Endothelial cell (in vitro differentiated cells): ENCODE results near the gene MLEC. TPM values are rescaled to one million over a fixed set of nuclear protein-coding genes. Genes with fewer than 3 reads are reported as not detected.
A peak's percentile ranks its signal among the peaks of the same experiment; 100 is the strongest.

Experiments used
- DNase-seq: peaks from one replicate; pipeline ENCODE4 v3.0.0; 2021; ENCODE audit warnings: low spot score
- H3K27ac Mint-ChIP-seq: one replicate; pipeline ENCODE4 v1.8.0; 2021; ENCODE audit warnings: mixed read lengths, inconsistent platforms; ENCODE audit not compliant: unreplicated experiment
- H3K27me3 Mint-ChIP-seq: one replicate; pipeline ENCODE4 v1.8.0; 2021; ENCODE audit warnings: mild to moderate bottlenecking, moderate library complexity, mixed read lengths, inconsistent platforms; ENCODE audit not compliant: unreplicated experiment
- H3K36me3 Mint-ChIP-seq: one replicate; pipeline ENCODE4 v1.8.0; 2021; ENCODE audit warnings: mild to moderate bottlenecking, low read depth, mixed read lengths, inconsistent platforms; ENCODE audit not compliant: unreplicated experiment
- H3K4me1 Mint-ChIP-seq: one replicate; pipeline ENCODE4 v1.8.0; 2021; ENCODE audit warnings: mild to moderate bottlenecking, mixed read lengths, inconsistent platforms; ENCODE audit not compliant: unreplicated experiment
- H3K4me3 Mint-ChIP-seq: one replicate; pipeline ENCODE4 v1.8.0; 2021; ENCODE audit warnings: mild to moderate bottlenecking, mixed read lengths, inconsistent platforms; ENCODE audit not compliant: unreplicated experiment
- H3K9me3 Mint-ChIP-seq: one replicate; pipeline ENCODE4 v1.8.0; 2021; ENCODE audit warnings: mixed read lengths, inconsistent platforms; ENCODE audit not compliant: unreplicated experiment
- CTCF ChIP-seq: fragments of 200-600 bp; sonication (generic); IDR thresholded peaks from one replicate; pipeline ENCODE4 v1.5.0; 2021; ENCODE audit warnings: antibody characterized with exemption; ENCODE audit not compliant: unreplicated experiment
- total RNA-seq: library from RNA; stranded (reverse); fragmentation: NEBNext Ultra II Directional; extraction: Animal tissue kit (Norgen Biotek cat#: 25700); gene quantifications from one replicate; pipeline ENCODE4 v1.2.1, GENCODE V29; 2021; ENCODE audit not compliant: unreplicated experiment

The MLEC gene
- total RNA-seq, 1 donor from 2014 or later = 124 TPM

GRCh38 chr12:120712610-120713009 is 25.7 kb downstream of the MLEC start:
- H3K4me1 Mint-ChIP-seq = peaks cover 15% of the 10 kb centered on the region
- H3K9me3 Mint-ChIP-seq = no peaks in the 10 kb centered on the region
- peaks cover 13% of the 10 kb centered on the region for H3K36me3 Mint-ChIP-seq
- no peak overlapping the region for H3K4me3 Mint-ChIP-seq
- no peak for TF ChIP-seq CTCF
- no peak for DNase-seq
- peaks cover 12% of the 10 kb centered on the region for H3K27me3 Mint-ChIP-seq
- no peak overlapping the region for H3K27ac Mint-ChIP-seq

DNA sequence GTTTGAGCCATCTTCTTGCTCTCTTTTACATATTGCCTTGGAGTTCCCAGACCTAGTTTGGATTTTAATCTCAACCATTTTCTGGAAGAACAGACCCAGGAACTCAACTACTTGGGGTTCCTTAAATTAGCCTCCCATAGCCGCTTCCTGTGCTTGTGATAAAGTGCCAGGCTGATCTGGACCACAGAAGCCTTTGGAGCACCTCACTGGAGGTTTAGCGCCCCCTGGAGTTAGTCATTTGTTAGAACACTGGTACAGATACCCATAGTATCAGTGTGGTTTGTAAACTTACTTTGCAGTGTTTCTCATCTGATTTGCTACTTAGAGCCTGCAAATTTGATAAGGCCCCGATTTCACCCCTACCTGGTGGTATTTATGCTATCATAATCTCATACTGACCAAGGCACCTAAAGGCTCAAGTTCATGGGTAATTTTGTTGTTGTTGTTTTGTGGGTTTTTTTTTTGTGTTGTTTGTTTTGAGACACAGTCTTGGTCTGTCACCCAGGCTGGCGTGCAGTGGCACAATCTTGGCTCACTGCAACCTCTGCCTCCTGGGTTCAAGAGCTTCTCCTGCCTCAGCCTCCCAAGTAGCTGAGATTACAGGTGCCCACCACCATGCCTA is 27.0 kb downstream of the MLEC start:
- DNase-seq = peak; percentile 77
- Mint-ChIP-seq H3K4me1 (peaks cover 17% of the 10 kb centered on the region), H3K27ac (no peak overlapping the region), H3K36me3 (peaks cover 21% of the 10 kb centered on the region), H3K9me3 (no peaks in the 10 kb centered on the region), H3K4me3 (no peak overlapping the region), H3K27me3 (peaks cover 12% of the 10 kb centered on the region)
- peak; percentile 82 for TF ChIP-seq CTCF

DNA sequence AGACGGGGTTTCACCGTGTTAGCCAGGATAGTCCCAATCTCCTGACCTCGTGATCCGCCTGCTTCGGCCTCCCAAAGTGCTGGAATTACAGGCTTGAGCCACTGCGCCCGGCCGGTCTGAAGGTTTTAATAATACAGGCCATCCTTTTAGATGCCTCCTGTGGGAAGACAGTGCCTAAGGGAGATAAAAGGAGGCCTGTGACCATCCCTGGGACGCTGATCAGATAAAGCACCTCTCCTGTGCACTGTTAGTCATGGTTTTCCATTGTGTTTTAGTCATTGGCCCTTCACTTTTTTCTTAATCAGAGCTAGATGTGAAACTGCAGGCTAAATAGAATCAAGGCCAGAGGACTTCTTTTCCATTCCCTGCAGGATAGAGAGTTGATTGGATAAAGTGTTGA is 31.1 kb downstream of the MLEC start:
- H3K36me3 Mint-ChIP-seq = peaks cover 56% of the 10 kb centered on the region
- peaks cover 5% of the 10 kb centered on the region for H3K27me3 Mint-ChIP-seq
- TF ChIP-seq CTCF = no peak
- H3K27ac Mint-ChIP-seq = no peak overlapping the region
- DNase-seq = no peak
- peak overlapping the region; percentile 44 for H3K4me3 Mint-ChIP-seq
- H3K4me1 Mint-ChIP-seq = peaks cover 10% of the 10 kb centered on the region
- H3K9me3 Mint-ChIP-seq = no peaks in the 10 kb centered on the region

DNA sequence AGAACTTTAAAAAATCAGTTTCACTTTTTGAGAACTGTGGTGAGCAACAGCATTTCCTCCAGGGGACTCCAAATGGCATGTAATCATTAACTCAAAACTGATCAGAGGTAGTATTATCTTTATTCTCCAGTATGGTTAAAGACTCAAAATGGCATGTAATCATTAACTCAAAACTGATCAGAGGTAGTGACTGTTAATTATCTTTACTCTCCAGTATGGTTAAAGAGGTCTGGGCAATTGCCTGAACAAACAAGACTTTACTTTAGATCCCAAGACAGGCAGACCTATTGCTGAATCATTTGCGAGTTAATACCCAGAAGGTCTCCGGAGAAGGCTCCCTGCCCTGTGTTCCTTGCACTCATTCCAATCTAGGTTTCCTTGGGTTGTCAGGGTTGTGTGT is 32.1 kb downstream of the MLEC start:
- Mint-ChIP-seq H3K4me1 (peaks cover 10% of the 10 kb centered on the region), H3K36me3 (peaks cover 58% of the 10 kb centered on the region), H3K27me3 (peaks cover 6% of the 10 kb centered on the region), H3K27ac (no peak overlapping the region), H3K9me3 (no peaks in the 10 kb centered on the region), H3K4me3 (no peak overlapping the region)
- no peak for TF ChIP-seq CTCF
- no peak for DNase-seq

DNA sequence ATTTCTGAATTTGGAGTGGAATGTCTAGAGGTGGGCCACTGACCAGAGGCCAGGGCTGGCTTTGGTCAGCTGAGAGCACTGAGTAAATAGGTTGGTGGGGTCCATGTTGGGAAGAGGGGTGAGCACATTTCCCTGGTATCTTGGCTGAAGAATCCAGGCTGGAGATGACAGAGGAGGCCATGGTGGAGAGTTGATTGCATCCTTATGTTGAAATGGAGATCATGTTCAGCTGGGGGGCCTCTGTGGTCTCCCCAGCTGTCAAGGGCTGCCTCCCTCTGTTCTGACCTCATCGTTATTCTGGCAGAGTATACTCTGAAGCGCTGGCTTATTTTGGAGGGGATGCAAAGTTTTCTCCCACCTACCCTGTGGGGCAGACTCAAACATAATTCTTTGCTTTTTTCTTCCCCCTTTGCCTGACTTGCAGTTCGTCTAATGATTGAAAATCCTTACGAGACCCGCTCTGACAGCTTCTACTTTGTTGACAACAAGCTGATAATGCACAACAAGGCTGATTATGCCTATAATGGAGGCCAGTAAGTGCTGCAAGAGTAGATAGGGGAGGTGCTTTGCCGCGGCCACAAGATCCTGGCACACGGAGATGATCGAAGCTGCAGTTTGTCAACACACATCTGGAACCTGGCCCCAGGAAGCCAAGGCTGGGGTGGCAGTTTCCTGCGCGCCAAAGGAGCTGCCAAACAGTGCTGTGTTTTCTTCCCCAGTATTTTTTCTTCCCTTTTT is 32.7 kb downstream of the MLEC start:
- Mint-ChIP-seq H3K4me1 (peaks cover 11% of the 10 kb centered on the region), H3K27me3 (peaks cover 6% of the 10 kb centered on the region), H3K4me3 (peak overlapping the region; percentile 37), H3K9me3 (no peaks in the 10 kb centered on the region), H3K36me3 (peaks cover 56% of the 10 kb centered on the region), H3K27ac (no peak overlapping the region)
- DNase-seq = no peak
- no peak for TF ChIP-seq CTCF
